GM20431 (cell line): Measurements from ENCODE around the gene ACTL6B.

Source experiments
- in situ Hi-C: fragments of 300-500 bp; cut with MseI, MboI; formaldehyde crosslinking; loops from one replicate; pipeline ENCODE4 v1.15.0; 2020; ENCODE audit warnings: low sequenced_read_pairs; ENCODE audit not compliant: unreplicated experiment

Gene ACTL6B

DNA sequence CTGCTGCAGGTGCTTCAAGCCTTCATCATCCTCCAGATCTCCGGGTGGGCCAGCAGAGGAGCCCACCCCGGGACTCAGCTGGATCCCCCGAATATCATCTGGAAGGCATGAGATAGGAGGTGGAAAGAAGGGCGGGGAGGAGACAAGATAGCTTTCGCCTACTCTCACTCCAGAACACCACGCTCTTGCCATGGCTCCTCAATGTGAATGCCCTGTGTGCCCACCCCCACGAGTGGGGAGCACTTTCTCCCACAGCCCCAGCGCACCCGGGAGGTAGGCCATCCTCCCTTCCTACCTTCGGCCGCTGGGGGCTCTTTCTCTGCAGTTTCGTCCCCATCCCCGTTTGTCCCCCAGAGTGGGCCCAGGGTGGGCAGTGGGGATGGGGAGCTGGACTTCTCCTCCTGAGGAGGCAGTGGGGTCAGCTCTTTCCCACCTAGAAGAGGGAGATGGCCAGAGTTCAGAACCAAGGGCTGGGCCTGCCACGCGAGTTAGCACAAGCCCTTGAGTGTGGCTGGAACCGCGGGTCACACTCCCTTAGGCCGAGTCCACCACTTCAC lies 28.9 kb upstream of the ACTL6B start:
- in situ Hi-C loops, result loop anchor here (25.0 kb wide), 1 partner anchor 198 kb away; the partner anchor contains the start of genes NYAP1 and TSC22D4

DNA sequence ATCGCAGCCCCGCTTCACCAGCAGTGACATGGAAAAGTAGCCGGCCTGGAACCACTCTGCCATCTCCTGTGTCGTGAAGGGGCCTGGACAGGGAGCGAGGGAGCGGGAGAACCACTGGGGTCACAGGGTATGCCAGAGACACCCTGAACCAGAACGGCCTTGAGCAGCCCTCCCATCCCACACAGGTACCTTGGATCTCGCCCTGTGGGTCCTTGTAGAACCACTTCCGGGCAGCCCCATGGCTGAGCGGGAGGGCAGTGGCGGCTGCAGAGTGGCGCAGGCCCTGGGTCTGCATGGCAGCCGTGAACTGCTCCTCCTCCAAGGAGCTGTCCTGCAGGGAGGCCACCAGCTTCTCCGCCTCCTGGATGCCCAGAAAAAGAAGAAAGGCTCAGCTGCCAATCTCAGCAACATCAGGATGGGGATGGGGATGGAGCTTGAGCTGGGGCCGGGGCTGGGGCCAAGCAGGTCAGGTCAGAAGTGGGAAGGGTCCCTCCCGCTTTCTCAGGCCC lies 28.3 kb upstream of the ACTL6B start:
- in situ Hi-C loops, result loop anchor here (25.0 kb wide), 1 partner anchor 197 kb away; the partner anchor contains the start of genes NYAP1 and TSC22D4

DNA sequence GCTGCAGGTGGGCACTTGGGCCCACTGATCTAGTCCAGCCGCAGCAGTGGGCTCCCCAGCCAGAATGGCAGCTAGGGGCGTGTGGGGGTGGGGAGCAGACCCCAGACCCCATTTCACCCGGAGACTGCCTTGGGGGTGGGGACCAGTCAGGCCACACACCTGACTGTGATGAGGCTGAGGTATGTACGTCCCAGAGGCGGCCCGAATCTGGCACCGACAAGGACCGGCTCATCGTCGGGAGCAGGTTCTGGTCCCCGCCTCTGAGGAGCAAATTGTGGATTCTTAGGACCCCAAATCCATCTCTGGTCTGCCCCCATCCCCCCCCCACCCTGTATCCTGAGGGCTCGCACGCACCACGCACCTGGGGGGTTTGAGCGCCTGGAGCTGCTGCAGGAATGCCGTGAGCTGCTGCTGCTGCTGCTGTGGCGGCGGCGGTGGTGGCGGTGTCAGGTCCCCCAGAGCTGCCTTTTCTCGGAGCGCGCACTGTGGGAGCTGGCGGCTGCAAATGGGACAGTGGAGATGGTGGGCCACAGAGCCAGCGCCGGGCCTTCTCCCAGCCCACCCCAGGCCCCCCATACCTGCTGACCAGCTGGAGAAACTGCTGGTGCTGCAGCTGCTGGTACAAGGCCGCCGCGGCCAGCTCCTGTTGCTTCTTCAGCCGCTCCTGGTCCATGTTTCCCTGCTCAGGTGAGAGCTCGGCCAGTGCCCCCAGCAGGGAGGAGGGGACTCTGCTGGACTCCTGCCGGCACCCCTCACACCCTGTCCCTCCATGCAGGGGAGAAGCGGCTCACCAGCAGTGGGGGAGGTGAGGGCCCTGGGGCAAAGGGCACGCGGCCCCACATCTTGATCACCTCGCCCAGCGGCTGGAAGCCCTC lies 27.6 kb upstream of the ACTL6B start:
- in situ Hi-C loops, result loop anchor here (25.0 kb wide), 1 partner anchor 197 kb away; the partner anchor contains the start of genes NYAP1 and TSC22D4

DNA sequence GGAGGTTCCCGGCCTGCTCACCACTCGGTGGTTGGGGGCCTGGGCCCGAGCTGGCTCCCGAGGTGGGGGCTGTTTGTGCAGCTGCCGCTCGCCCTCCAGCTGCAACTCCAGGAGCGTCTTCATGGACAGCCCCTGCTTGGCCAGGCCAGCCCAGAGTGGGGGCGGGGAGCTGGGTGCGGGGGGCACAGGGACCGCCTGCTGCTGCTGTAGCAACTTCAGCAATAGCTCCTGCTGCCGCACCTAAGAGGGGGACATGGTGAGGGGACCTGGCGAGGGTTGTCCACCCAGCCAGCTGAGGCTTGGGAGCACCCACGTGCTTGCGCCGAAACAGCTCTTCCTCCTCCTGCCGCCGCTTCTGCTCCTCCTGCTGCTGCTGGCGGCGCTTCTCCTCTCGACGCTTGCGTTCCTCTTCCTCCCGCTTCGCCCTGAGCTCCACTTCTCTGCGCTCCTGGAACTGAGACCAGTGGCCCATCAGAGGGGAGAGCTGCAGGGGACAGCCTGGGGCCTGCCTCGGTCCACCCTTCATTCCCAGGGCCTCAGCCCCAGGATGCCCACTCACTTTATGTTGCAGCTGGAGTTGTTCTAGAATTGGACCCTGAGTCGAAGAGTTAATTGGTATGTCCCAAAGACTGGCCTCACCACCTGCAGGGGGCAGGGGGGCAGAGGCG lies 26.9 kb upstream of the ACTL6B start:
- in situ Hi-C loops, result loop anchor here (25.0 kb wide), 1 partner anchor 196 kb away; the partner anchor contains the start of genes NYAP1 and TSC22D4

DNA sequence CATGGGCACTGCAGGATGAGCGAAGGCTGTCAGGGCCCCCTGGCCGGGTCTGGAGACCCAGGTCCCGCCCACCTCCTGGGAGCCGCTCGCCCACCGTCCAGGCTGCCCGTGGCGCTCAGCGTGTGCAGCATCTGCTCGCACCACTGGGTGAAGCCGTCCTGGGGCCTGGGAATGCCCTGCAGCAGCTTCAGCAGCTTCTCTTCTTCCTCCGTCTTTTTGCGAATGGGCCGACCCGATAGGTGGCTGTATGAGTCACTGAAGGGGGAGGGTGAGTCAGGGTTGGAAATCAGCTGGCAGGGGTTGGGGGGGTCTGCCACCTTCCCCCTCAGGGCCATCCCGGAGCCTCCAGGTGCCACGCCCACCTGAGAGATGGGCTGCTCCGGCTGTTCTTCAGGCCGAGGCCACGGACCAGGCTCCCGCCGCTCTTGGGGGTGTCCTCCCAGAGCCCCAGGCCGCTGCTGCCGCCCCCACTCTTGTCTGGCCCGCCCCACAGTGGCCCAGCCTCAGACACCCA lies 26.0 kb upstream of the ACTL6B start:
- in situ Hi-C loops, result loop anchor here (25.0 kb wide), 1 partner anchor 195 kb away; the partner anchor contains the start of genes NYAP1 and TSC22D4

DNA sequence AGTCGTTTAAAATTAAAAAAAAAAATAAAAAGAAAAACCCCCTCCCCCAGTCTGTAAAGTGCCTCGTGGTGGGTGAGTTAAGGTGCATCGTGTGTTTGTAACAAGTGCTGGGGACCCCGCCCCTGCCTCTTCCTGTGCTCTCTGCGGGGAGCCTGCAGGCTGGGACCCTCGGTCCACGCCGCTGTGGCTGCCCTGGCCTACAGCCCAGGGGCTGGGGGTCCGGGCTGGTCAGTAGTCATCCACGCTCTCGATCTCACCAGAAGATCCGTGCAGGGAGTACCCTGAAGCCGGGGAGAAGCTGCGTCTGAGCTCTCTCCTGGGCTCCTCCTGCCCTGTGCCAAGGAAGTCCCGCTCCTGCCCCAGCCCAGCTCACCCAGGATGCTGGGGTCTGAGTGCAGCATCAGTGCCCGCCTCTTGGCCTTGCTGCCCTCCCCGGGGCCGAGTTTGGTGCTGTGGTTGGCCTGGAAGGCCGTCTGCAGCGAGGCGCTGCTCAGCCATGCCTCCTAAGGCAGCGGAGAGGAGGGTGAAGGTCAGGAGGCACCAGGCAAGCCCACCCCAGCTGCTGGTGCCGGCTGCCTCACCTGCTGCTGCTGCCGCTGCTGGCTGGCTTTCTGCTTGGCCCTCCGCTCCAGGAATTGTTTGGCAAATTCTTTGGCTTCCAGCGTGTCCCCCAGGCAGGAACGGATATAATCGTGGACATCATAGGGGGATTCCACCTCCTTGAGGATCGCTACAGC lies 25.4 kb upstream of the ACTL6B start:
- in situ Hi-C loops, result loop anchor here (25.0 kb wide), 1 partner anchor 194 kb away; the partner anchor contains the start of genes NYAP1 and TSC22D4

DNA sequence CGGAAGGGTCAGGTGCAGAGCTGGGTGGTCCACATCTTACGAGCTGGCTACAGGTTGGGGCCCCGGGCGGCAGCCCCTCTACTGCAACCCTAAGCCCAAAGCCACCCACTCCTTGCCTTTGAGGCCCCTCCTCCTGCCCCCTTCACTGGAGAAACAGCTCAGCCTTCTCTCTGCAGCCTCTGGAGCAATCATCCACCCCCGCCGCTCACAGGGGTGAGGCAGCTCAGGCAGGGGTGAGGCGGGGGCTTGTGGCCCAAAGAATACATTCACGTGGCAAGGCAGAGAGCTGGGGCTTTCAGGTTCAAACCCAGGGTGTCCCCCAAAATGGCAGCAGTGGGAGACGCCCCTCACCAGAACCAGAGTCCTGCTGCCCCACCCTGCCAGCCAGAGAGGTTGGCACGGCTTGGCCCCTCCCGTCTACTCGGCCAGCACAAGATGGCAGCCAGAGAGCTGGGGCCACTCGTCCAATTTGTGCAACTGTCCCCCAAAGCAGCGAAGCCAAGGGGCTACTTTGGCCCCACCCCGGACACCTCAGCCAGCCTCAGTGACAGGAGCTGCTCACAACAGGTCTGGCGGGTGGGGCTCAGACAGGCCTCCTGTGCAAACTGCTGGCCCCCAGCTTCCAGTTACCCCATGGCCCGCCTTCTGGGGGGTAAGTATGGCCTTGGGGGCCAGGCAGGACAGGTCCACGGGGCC lies 24.5 kb upstream of the ACTL6B start:
- in situ Hi-C loops, result loop anchor here (25.0 kb wide), 1 partner anchor 193 kb away; the partner anchor contains the start of genes NYAP1 and TSC22D4

DNA sequence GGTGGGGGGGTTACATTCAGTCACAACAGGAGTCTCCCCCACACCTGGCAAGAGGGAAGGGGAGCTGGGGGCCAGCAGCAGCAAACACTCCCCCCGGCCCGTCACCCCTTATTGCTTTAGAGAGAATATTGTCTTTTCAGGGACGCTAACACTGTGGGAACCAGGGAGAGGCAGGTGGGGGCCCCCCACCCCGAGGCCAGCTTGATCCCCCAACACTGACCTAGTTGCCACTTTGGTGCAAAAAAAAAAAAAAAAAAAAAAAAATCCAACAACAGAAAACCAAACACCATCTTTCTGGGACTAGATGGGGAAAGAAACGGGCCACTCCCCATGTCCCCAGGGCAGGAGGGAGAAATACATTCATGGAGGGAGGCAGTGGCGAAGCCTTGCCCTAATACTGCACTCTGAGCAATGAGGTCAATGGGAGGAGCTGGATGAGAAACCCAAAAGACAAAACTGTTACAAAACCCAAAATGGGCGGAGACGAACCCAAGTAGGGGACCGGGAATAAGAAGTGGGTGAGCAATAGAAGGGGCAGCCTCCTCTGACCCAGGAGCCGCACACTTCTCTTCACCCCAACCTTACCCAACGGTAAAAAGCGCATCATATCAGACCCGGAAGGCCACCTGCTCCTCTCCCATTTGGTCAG lies 23.8 kb upstream of the ACTL6B start:
- in situ Hi-C loops, result loop anchor here (25.0 kb wide), 1 partner anchor 193 kb away; the partner anchor contains the start of genes NYAP1 and TSC22D4

DNA sequence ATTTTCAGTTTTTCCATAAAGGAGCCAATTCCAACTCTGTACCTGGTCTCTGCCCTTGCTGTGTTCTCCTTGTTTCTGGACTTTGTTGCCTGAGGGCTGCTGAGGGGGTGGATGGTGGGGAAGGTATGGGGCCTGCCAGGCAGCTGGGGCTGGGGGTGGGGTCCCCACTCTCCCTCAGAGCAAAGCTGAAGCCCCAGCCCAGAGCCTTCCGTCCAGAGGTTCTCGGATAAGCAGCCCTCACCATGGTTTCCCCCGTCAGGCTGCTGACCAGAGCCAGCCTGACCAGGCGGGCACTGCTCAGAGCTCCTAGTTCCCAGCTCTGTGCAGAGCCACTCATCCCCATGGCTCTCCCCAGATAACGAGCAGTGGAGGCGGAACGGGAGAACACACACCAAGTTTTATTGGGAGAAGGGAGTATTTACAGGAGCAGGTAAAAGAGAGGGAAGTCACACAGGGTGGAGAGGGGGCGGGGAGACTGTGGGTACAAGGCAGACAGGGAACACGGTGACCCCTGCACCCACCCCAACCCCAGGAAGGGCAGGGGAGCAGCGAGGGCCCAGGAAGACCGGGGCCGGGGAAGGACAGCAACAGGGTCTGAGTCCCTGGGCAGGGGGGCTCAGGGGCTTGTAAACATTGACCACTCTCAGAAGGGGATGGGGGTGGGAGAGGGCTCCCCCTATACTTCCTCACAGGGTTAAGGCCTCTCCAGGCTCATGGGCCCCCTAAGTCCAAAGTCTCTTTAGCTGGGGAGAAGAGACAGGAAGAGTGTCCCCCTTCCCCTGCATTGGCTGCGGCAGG lies 23.1 kb upstream of the ACTL6B start:
- in situ Hi-C loops, result loop anchor here (25.0 kb wide), 1 partner anchor 192 kb away; the partner anchor contains the start of genes NYAP1 and TSC22D4

DNA sequence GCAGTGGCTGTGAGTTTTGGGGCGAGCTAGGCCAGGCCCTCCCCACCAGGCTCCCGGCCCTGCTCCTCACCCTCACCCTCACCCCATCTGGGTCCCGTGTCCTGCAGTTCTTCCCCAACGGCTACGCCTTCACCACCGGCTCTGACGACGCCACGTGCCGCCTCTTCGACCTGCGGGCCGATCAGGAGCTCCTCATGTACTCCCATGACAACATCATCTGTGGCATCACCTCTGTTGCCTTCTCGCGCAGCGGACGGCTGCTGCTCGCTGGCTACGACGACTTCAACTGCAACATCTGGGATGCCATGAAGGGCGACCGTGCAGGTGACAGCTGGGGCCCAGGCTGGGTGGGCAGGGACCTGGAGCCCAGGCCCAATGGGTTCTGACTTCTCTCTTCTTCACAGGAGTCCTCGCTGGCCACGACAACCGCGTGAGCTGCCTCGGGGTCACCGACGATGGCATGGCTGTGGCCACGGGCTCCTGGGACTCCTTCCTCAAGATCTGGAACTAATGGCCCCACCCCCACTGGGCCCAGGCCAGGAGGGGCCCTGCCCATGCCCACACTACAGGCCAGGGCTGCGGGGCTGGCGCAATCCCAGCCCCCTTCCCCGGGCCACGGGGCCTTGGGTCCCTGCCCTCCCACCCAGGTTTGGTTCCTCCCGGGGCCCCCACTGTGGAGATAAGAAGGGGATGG lies 22.2 kb upstream of the ACTL6B start:
- in situ Hi-C loops, result loop anchor here (25.0 kb wide), 1 partner anchor 191 kb away; the partner anchor contains the start of genes NYAP1 and TSC22D4

DNA sequence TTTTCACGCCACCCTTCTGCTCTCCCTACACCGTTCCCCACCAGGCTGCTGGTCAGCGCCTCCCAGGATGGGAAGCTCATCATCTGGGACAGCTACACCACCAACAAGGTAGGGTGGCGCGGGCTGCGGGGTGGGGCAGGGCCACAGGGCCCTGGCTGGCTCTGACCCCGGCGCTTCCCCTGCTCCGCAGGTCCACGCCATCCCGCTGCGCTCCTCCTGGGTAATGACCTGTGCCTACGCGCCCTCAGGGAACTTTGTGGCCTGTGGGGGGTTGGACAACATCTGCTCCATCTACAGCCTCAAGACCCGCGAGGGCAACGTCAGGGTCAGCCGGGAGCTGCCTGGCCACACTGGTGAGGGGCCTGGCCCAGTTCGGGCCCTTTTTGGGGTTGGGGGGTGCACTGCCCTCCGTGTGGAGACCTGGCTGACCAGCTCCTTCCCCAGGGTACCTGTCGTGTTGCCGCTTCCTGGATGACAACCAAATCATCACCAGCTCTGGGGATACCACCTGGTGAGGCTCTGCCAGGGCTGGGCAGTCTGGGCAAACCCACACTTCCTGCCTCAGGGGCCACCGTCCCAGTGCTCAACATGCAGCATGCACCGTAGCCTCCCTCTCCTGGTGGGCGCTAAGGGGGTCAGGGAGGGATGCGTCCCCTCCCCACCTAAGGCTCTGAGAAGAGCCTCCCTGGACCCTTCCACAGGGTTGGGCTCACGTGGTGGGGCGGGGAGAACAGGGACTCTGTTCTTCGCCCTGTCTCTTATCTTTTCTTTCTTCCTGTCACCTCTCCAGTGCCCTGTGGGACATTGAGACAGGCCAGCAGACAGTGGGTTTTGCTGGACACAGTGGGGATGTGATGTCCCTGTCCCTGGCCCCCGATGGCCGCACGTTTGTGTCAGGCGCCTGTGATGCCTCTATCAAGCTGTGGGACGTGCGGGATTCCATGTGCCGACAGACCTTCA lies 21.3 kb upstream of the ACTL6B start:
- in situ Hi-C loops, result loop anchor here (25.0 kb wide), 1 partner anchor 190 kb away; the partner anchor contains the start of genes NYAP1 and TSC22D4

DNA sequence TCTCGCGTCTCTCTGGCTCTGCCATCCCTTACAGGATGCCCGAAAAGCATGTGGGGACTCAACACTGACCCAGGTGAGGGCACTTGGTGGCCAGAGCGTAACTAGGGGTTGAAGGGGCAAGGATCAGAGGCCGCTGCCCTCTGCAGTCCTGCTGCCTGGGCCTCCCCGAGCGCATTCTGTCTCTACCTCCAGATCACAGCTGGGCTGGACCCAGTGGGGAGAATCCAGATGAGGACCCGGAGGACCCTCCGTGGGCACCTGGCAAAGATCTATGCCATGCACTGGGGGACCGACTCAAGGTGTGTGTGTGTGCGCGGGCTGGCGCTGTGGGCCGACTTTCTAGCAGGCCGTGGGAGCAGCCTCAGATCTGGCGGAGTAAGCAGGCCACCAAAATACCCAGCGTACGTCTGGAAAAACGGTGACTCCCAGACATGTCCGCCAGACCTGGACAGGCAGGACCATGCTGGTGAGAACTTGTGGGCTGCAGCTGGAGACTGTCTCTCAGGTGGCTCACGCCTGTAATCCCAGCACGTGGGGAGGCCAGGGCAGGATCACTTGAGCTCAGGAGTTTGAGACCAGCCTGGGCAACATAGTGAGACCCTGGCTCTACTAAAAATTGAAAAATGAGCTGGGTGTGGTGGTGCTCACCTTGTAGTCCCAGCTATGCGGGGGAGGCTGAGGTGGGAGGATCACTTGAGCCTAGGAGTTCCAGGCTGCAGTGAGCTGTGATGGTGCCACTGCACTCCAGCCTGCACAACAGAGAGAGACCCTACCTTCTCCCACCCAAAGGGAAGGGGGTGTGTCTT lies 20.5 kb upstream of the ACTL6B start:
- in situ Hi-C loops, result loop anchor here (25.0 kb wide), 1 partner anchor 189 kb away; the partner anchor contains the start of genes NYAP1 and TSC22D4

DNA sequence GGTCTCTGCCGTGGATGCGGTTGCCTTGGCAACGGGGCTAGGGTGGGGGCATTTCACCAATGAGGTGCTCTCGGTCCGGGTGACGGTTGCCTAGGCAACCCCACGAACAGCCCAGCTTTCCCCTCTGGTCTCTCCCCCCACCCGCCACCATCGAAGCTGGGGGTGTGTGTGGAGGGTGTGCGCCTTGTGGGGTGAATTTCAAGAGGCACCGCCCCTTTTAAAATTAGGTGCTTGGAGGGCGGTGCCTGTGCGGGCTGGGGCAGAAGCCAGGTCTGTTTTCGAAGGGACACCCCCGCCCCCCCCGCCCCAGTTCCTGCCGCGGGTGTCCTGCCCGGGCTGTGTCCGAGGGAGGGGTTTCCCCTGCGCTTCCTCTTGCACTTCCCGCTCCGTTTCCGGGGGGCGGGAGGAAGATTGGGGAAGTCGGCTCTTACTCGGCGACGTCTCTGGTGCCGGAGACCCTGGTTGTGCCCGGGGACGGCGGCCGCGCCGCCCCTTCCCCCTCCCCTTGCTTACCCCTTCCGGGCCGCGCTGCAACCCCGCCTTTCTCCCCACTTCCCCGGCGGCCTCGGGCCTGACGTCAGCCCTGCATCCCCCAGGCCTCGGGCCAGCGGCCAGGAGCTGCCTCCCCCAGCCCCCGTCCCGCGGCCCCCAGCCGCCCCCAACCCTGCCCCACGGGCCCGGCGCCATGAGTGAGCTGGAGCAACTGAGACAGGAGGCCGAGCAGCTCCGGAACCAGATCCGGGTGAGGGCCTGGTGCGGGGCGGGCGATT lies 19.5 kb upstream of the ACTL6B start:
- in situ Hi-C loops, result loop anchor here (25.0 kb wide), 1 partner anchor 188 kb away; the partner anchor contains the start of genes NYAP1 and TSC22D4

DNA sequence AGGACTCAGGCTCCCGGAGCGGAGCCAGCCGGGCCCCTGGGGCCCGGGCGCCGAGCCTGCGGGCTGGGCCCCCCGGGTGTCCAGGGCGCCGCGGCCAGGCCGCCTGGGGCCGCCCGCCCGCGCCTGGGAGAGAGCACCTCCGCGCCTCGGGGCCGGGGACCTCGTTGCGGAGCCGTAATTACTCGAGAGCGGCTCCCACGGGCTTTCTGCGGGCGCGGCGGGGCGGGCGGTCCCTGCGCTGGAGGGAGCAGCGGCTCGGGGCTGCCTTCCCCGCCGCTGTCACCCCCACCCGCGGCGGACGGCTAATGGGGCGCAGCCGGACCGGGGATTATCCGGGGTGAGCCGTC lies 18.8 kb upstream of the ACTL6B start:
- in situ Hi-C loops, result loop anchor here (25.0 kb wide), 1 partner anchor 188 kb away; the partner anchor contains the start of genes NYAP1 and TSC22D4
